ENCODE results near the gene MYBL2. TPM values are rescaled to one million over a fixed set of nuclear protein-coding genes. Genes with fewer than 3 reads are reported as not detected.

MYBL2 gene
- total and polyA plus RNA-seq, 2 donors (not counting 1 experiment from before 2014, with no cell fraction given) = 2.7 to 35.8 TPM

GRCh38 chr20:43695571-43695970, 28.7 kb downstream of the MYBL2 start:
- Histone ChIP-seq H3K4me3 (ENCODE audit: control extremely low read depth in 1 of 5, extremely low read depth in 1 of 5, insufficient read depth in 1 of 5, low read depth in 2 of 5, low read length in 4 of 5) (no peak overlapping the region), H2AFZ (ENCODE audit: insufficient read depth, low read depth, low read length, poor library complexity, severe bottlenecking) (no peak overlapping the region), H3K79me2 (ENCODE audit: control insufficient read depth, insufficient read depth, low read length) (no peaks in the 10 kb centered on the region), H3K9me3 (ENCODE audit: control extremely low read depth in 1 of 3, control insufficient read depth in 2 of 3, insufficient read depth in 1 of 3, low read length in 2 of 3) (no peaks in the 10 kb centered on the region), H3K27ac (ENCODE audit: low read length in 2 of 2) (no peak overlapping the region), H3K36me3 (replicated peaks in 1 of 2; ENCODE audit: control extremely low read depth in 1 of 2, control insufficient read depth in 1 of 2, extremely low read depth in 1 of 2, insufficient read depth in 2 of 2, low read length in 1 of 2) (peaks cover 0 to 38% of the 10 kb centered on the region in 2 experiments), H3K27me3 (replicated peaks in 1 of 4; ENCODE audit: control extremely low read depth in 1 of 4, control insufficient read depth in 3 of 4, insufficient read depth in 4 of 4, low read length in 3 of 4) (no peaks in the 10 kb centered on the region), H3K4me1 (ENCODE audit: control insufficient read depth in 2 of 2, insufficient read depth in 2 of 2, low read length in 2 of 2) (peaks cover 0 to 6% of the 10 kb centered on the region in 2 donors), H4K20me1 (ENCODE audit: control insufficient read depth, insufficient read depth, low read length, poor library complexity, severe bottlenecking) (no peaks in the 10 kb centered on the region), H3K4me2 (replicated peaks; ENCODE audit: low read depth, low read length, poor library complexity, severe bottlenecking) (no peak overlapping the region), H3K9ac (ENCODE audit: low read length) (no peak overlapping the region)
- no peak overlapping the region for H3K4me3 Mint-ChIP-seq
- H3K4me1 Mint-ChIP-seq = peaks cover 6% of the 10 kb centered on the region
- intact Hi-C loops (cut with micrococcal nuclease) = no loop called here
- H3K9me3 Mint-ChIP-seq (ENCODE audit: insufficient read depth) = no peaks in the 10 kb centered on the region
- CTCF ChIA-PET = interaction anchor here (9.4 kb wide), 1 partner anchor 158 kb away, joined by 273 read pairs; no protein-coding TSS in a partner anchor
- ATAC-seq (ENCODE audit: low read depth) (no peak), DNase-seq (no peak)
- 97% methylated on average over 4 of the region's 8 CpGs for WGBS (ENCODE audit: insufficient coverage)
- H3K27ac Mint-ChIP-seq = no peak overlapping the region
- TF ChIP-seq CTCF (IDR thresholded peaks at IDR 0.05) (no peak), EZH2 (IDR thresholded peaks at IDR 0.05; ENCODE audit: borderline replicate concordance, insufficient read depth, low read depth, low read length, poor library complexity, severe bottlenecking) (no peak)
- no peaks in the 10 kb centered on the region for H3K27me3 Mint-ChIP-seq
- POLR2A ChIA-PET = no interaction called here

- no peaks in the 10 kb centered on the region for H3K27me3 Mint-ChIP-seq
Observed at GRCh38 chr20:43699941-43700565, 33.1 kb downstream of the MYBL2 start.

More at GRCh38 chr20:43699941-43700565, 33.1 kb downstream of the MYBL2 start:
- ChIA-PET POLR2A (no interaction called here), CTCF (interaction anchor here (1.3 to 1.5 kb wide), 2 partner anchors 29 to 161 kb away, joined by 3 to 5 read pairs; no protein-coding TSS in a partner anchor)
- intact Hi-C loops (cut with micrococcal nuclease) = no loop called here
- no peak overlapping the region for H3K4me2 ChIP-seq (replicated peaks; ENCODE audit: low read depth, low read length, poor library complexity, severe bottlenecking)
- no peaks in the 10 kb centered on the region for H3K4me1 ChIP-seq (ENCODE audit: control insufficient read depth in 2 of 2, insufficient read depth in 2 of 2, low read length in 2 of 2)
- no peak overlapping the region for H3K27ac Mint-ChIP-seq
- ATAC-seq (ENCODE audit: low read depth) = no peak
- H3K9me3 Mint-ChIP-seq (ENCODE audit: insufficient read depth) = no peaks in the 10 kb centered on the region
- no peaks in the 10 kb centered on the region for H4K20me1 ChIP-seq (ENCODE audit: control insufficient read depth, insufficient read depth, low read length, poor library complexity, severe bottlenecking)
- H3K27ac ChIP-seq (ENCODE audit: low read length in 2 of 2) = no peak overlapping the region
- H3K4me1 Mint-ChIP-seq = no peaks in the 10 kb centered on the region
- H3K4me3 ChIP-seq (ENCODE audit: control extremely low read depth in 1 of 5, extremely low read depth in 1 of 5, insufficient read depth in 1 of 5, low read depth in 2 of 5, low read length in 4 of 5) = no peak overlapping the region
- no peaks in the 10 kb centered on the region for H3K9me3 ChIP-seq (ENCODE audit: control extremely low read depth in 1 of 3, control insufficient read depth in 2 of 3, insufficient read depth in 1 of 3, low read length in 2 of 3)
- H3K27me3 ChIP-seq (replicated peaks in 1 of 4; ENCODE audit: control extremely low read depth in 1 of 4, control insufficient read depth in 3 of 4, insufficient read depth in 4 of 4, low read length in 3 of 4) = no peaks in the 10 kb centered on the region
- 98% methylated on average over 7 of the region's 8 CpGs for WGBS (ENCODE audit: insufficient coverage)
- H3K9ac ChIP-seq (ENCODE audit: low read length) = no peak overlapping the region
- TF ChIP-seq EZH2 (IDR thresholded peaks at IDR 0.05; ENCODE audit: borderline replicate concordance, insufficient read depth, low read depth, low read length, poor library complexity, severe bottlenecking) (no peak), CTCF (IDR thresholded peaks at IDR 0.05) (no peak)
- DNase-seq = no peak
- H3K36me3 ChIP-seq (replicated peaks in 1 of 2; ENCODE audit: control extremely low read depth in 1 of 2, control insufficient read depth in 1 of 2, extremely low read depth in 1 of 2, insufficient read depth in 2 of 2, low read length in 1 of 2) = peaks cover 0 to 50% of the 10 kb centered on the region in 2 experiments
- no peak overlapping the region for H2AFZ ChIP-seq (ENCODE audit: insufficient read depth, low read depth, low read length, poor library complexity, severe bottlenecking)
- H3K79me2 ChIP-seq (ENCODE audit: control insufficient read depth, insufficient read depth, low read length) = no peaks in the 10 kb centered on the region
- H3K4me3 Mint-ChIP-seq = no peak overlapping the region

All from B cell (primary cell).